Activated CD4-positive, alpha-beta T cell treated with anti-CD3 and anti-CD28 coated beads, Interleukin-2, Interleukin-6, amounts not matched to agents 100 ng/mL and 50 ng/mL, durations not matched to agents 16 hours and 8 hours (primary cell): ENCODE data around the gene CDHR3.

Source experiments
- DNase-seq: peaks from one replicate; pipeline ENCODE4 v3.0.0-alpha.2; 2020

The CDHR3 gene

GRCh38 chr7:106068986-106069385 is 105.9 kb downstream of the CDHR3 start:
- DNase-seq, result no peak

DNA sequence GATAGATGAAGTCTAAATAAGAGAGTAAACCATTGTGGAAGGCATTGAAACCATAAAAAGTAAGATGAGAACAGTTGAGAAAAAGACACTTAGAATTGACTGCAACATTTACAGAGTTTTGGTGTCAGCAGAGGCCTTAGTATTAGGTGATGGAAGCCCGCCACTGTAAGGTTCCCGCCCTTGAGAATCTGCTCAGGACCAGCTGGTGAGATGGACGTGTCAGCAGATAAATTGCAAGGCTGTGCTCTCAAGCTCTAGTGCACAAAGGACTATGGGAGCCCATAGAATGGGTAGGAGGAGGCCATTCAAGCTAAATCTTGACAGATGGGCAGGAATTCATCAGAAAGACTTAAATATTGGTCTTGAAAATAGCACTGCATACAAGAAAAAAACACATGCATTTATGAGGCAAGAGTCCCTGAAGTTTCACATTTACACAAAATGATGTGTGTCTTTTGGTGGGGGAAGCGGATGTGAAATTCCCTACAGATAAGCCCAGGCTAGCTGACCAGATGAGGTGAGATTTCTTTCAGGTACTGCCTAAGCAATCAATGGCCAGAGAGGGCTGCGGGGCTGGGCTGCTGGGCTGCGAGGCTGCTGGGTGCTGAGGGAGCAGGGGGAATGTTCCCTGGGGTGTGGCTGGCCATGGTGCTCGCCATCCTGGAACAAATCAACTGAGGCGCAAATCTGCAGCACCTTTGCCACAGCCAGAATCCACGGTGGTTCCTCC is 106.6 kb downstream of the CDHR3 start:
- DNase-seq, result no peak

GRCh38 chr7:106070201-106070551 is 107.1 kb downstream of the CDHR3 start:
- no peak for DNase-seq

DNA sequence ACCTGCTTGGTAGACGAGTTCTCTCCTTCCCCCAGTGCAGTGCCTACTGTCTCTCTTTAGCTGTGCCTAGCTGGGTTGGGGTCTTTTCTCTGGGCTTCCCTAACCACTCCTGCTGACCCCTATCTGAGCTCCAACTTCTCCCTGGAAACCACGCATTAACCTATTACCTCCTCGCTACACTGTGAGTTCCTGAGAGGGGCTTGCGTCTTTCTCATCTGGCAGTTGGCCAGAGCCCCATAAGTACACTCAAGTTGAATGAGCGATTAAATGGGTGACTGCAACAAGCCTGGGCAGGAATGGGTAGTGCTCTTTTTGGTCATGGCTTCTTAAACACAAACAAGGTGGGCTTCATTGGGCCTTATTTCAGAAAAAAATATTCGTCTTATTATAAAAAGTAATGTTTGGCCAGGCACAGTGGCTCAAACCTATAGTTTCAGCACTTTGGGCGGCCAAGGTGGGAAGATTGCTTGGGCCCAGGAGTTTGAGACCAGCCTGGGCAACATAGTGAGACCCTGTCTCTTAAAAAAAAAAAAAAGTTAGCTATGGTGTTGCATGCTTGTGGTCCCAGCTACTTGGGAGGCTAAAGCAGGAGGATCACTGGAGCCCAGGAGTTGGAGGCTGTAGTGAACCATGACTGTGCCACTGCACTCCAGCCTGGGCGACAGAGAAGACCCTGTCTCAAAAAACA is 107.6 kb downstream of the CDHR3 start:
- DNase-seq, result no peak

DNA sequence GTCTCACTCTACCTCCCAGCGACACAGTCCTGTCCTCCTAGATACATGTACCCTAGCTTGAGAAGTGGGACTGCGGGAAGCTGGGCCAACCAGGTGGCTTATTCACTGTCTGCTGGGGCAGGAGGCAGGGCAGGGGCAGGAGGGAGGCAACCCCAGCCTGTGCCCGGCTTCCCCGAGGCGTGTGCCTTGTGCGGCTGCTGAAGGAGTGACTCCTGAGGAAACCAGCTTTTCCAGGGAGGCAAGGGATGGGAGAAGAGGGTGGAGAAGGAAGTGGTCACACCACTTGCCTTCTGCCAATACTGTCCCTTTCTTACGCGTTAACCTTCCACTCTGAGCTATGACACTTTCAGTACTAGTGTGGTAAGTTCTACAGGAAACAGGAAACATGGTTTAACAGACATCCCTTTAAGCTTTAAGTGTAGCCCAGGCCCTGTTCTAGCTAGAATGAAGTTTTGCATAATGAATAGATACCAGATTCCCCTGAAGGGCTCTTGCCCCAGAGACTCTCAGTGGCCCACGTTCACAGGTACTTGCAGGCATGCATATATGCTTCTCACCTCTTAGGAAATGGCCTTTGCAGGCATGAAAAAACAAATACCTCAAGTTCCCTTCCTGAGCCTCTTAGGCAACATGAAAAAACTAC is 108.4 kb downstream of the CDHR3 start:
- DNase-seq, result peak; percentile 85

GRCh38 chr7:106071999-106072714 is 109.1 kb downstream of the CDHR3 start:
- no peak for DNase-seq

GRCh38 chr7:106072715-106073091 is 109.6 kb downstream of the CDHR3 start:
- no peak for DNase-seq

DNA sequence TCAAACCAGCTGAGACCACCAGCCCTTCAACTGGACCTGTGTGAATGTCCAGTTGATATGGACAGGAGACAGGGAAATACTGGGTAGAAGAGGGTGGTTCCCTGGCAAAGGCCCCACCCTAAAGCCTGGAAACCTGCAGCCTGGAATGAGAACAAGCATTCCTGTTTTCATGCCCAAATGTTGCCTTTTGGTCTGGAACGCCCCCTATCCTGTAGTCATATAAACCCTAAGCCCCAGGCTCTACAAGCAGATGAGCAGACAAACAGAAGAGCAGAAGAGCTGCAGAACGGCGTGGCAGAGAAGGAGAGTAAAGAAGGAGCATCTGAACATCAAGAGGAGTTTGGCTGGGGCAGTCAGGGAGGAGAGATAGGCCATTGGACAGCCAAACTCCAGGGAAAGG is 110.6 kb downstream of the CDHR3 start:
- DNase-seq, result no peak

DNA sequence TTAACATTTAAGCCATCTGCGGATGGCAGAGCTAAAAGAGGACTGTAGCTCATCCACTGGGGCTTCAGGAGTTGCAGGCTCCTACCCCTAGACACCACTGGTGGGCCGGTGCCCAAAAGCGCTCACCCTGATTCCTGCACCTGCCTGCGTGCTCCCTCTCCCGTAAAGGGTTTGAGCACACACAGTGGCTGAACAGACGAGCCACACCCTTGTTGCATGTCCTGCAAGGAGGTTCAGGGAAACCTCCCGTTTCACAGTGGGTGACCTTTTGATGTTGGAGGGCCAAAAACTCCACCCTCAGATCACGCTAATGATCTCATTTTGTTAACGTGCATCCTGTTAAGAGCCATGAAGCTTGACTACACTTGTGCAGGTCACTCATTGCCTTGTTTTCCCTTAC is 111.2 kb downstream of the CDHR3 start:
- DNase-seq, result no peak

- no peak for DNase-seq
Measured at GRCh38 chr7:106075937-106076336, 112.9 kb downstream of the CDHR3 start.

DNA sequence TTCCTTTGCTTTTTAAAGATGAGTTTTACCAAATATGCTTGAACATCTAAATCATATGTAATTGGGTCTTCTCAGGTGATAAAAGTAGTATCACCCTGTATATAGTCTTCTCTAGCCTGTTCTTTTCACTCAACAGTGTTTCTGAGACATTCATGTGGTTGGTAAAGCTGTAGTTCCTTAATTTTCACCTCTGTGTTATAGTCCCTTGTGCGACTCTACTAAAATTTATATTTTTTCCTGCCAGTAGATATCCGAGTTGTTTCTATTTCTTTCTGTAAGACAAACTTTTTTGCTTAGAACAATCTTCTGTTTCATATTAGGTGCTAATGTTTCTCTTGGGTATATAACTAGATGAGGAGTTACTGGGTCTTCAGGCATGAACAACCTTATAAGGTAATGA is 113.5 kb downstream of the CDHR3 start:
- no peak for DNase-seq

DNA sequence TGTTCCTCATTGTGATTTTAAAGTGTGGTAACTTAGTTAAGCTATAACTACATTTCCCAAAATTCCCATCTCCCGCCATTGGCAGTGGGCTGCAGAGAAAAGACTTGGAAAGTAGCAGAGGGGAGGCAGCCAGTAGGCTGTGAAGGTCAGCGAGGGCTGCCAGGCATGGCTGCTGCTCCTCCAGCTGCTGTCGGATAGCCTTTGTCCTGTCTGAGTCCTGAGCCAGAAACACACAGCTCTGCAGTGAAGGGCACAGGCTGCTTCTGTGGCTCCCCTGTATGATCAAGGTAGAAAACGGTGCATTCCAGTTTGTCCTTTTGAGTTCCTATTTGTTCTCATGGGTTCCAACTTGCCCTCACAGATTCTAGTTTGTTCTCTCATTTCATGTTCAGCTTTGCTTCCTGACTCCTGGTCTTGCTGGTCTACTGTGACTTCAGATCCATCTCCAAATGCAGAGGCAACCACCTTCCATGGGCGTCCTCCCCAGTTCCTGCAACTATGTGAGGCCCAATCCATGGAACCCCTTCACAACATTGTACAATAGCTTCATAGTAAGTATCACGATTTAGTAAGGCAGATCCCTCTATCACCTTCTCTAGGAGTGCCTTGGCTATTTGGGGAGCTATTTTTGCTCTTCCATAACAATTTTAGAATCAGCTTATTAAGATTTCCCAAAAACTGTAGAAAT is 117.4 kb downstream of the CDHR3 start:
- no peak for DNase-seq

DNA sequence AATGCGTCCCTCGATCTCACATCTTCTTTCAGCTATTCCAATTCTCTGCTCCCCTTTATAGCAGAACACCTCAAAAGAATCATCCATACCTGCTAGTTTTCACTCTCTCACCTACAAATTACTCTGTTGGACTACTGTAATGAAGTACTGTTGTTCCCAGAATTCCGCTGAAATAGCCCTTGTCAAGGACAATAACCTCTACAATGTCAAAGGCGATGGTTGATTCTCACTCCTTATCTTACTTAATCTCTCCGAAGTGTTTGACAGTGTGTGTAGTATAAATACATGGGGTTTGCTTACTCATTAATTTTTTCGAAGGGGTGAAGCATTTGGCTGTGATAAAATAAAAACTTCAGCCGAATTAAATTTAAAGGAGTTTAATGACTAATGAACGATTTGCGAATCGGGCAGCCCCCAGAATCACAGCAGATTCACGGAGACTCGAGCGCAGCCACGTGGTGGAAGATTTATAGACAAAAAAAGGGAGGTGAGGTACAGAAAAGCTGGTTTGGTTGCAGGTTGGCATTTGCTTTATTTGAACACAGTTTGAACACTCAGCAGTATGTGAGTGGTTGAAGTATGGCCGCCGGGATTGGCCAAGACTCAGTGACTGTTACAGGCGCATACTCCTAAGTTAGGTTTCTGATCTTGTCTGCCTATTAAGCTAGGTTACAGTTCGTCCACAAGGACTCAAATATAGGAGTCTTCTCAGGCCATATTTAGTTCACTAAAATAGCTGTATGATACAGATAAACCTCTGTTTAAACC is 119.2 kb downstream of the CDHR3 start:
- no peak for DNase-seq
